Loucy (cell line): ENCODE measurements around the gene TP53INP2.
A peak's percentile ranks its signal among the peaks of the same experiment; 100 is the strongest.
"Not testable (repeated sequence)": the region's sequence is repeated elsewhere in the genome, so short reads cannot be mapped to it uniquely, and the experiment has no call there.

Experiments
- H2AFZ ChIP-seq: fragments of 200-600 bp; sonication (generic); 2 replicates; pipeline ENCODE4 v1.6.0; 2016; ENCODE audit warnings: antibody characterized with exemption, mild to moderate bottlenecking, low read length, moderate library complexity
- H3F3A ChIP-seq: fragments of 200-600 bp; 2 replicates; pipeline ENCODE4 v1.6.0; 2016; ENCODE audit warnings: antibody characterized with exemption, low read depth, mild to moderate bottlenecking
- H3K27me3 ChIP-seq: fragments of 200-600 bp; sonication (generic); 2 replicates; pipeline ENCODE4 v1.6.1; 2014; ENCODE audit warnings: low read length, mild to moderate bottlenecking; ENCODE audit not compliant: insufficient read depth, poor library complexity, severe bottlenecking
- H3K36me3 ChIP-seq: fragments of 200-600 bp; sonication (generic); 2 replicates; pipeline ENCODE4 v1.6.1; 2016; ENCODE audit warnings: low read length; ENCODE audit not compliant: insufficient read depth
- H3K4me1 ChIP-seq: fragments of 200-600 bp; sonication (generic); 2 replicates; pipeline ENCODE4 v1.5.1; 2014; ENCODE audit warnings: low read length, mild to moderate bottlenecking; ENCODE audit not compliant: insufficient read depth, poor library complexity, severe bottlenecking
- H3K4me2 ChIP-seq: fragments of 200-600 bp; sonication (generic); 2 replicates; pipeline ENCODE4 v1.6.0; 2014; ENCODE audit warnings: antibody characterized with exemption, low read length, low read depth, mild to moderate bottlenecking; ENCODE audit not compliant: poor library complexity, severe bottlenecking
- H3K4me3 ChIP-seq: fragments of 200-600 bp; sonication (generic); 2 replicates; pipeline ENCODE4 v1.5.1; 2014; ENCODE audit warnings: low read length, mild to moderate bottlenecking, mixed read lengths; ENCODE audit not compliant: poor library complexity, severe bottlenecking
- H3K79me2 ChIP-seq: fragments of 200-600 bp; sonication (generic); 2 replicates; pipeline ENCODE4 v1.6.1; 2014; ENCODE audit warnings: low read length; ENCODE audit not compliant: insufficient read depth
- H3K9ac ChIP-seq: fragments of 200-600 bp; sonication (generic); 2 replicates; pipeline ENCODE4 v1.6.0; 2014; ENCODE audit warnings: mild to moderate bottlenecking, low read depth, low read length, moderate library complexity; ENCODE audit not compliant: poor library complexity, severe bottlenecking
- H3K9me2 ChIP-seq: fragments of 200-600 bp; sonication (generic); replicated peaks from 2 replicates; pipeline ENCODE4 v1.6.1; 2016; ENCODE audit warnings: low read depth, low read length, mixed read lengths
- H3K9me3 ChIP-seq: fragments of 200-600 bp; sonication (generic); 2 replicates; pipeline ENCODE4 v1.6.1; 2014; ENCODE audit warnings: mild to moderate bottlenecking, antibody characterized with exemption, low read length, low read depth; ENCODE audit not compliant: insufficient read depth
- H4K20me1 ChIP-seq: fragments of 200-600 bp; sonication (generic); 2 replicates; pipeline ENCODE4 v1.6.0; 2014; ENCODE audit warnings: antibody characterized with exemption, low read length, mild to moderate bottlenecking; ENCODE audit not compliant: insufficient read depth, poor library complexity, severe bottlenecking
- EZH2phosphoT487 ChIP-seq: fragments of 200-600 bp; IDR thresholded peaks from 2 replicates; pipeline ENCODE4 v1.6.1; 2018; ENCODE audit warnings: antibody characterized with exemption, mild to moderate bottlenecking, moderate library complexity, borderline replicate concordance
- TF ChIP-seq, protein P1 (sequence below): fragments of 200-600 bp; sonication (generic); conservative IDR thresholded peaks from 2 replicates; pipeline ENCODE4 v1.5.1; 2014; ENCODE audit warnings: mild to moderate bottlenecking, antibody characterized with exemption, low read length

Gene TP53INP2, protein sequence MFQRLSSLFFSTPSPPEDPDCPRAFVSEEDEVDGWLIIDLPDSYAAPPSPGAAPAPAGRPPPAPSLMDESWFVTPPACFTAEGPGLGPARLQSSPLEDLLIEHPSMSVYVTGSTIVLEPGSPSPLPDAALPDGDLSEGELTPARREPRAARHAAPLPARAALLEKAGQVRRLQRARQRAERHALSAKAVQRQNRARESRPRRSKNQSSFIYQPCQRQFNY

DNA sequence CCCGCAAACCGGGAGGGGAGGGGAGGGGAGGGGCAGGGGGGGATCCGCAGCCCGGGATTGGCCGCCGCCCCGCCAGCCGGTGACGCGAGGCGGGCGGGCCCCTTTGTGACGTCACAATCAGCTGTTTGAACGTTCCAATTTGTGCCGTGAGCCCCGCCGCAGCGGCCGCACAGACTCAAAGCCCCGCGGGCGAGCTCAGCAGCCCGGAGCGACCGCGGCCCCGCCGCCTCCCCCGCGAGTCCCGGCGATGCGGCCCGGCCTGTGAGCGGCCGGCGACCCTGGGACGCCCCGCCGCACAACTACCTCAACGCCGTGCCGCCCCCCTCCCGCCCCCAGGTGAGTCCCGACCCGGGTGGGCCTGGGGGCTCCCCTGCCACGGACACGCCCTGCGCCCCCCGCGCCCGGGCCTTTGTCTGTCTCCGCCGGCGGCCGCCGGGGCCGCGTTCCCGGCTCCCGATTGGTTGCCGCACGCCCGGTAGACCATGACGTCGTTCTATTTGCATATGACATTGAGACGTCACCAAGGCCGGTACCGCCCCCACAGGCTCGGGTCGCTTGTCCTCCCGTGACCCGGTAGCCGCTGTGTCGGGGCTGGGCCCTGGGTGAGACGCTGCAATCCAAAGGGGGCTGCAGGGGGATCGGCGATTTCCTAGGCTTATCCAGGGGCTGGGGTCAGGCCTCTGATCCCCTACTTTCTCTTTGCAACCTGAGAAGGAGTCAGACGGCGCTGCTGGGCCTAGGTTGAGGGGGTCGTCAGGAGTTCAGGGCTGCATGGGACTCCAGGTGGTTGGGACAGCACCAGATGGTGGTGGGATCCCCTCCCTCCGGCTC, at the start of gene TP53INP2:
Gene TP53INP2 (plus strand): TSS at position 168 of the 831 bp plus-strand sequence. CDS start 4,396 bp downstream, outside the sequence.
- peak within 1 kb of the TSS; percentile 98 for H2AFZ ChIP-seq
- no peaks in the 10 kb centered on the region for H3K9me3 ChIP-seq
- H3F3A ChIP-seq, result no peaks in the 10 kb centered on the region
- H3K36me3 ChIP-seq, result no peaks in the 10 kb centered on the region
- peaks cover 46% of the 10 kb centered on the region for H3K4me1 ChIP-seq
- no peaks in the 10 kb centered on the region for H4K20me1 ChIP-seq
- H3K27me3 ChIP-seq, result no peaks in the 10 kb centered on the region
- peak within 1 kb of the TSS; percentile 100 for H3K4me2 ChIP-seq
- no peaks in the 10 kb centered on the region for H3K79me2 ChIP-seq
- no peaks in the 10 kb centered on the region for H3K9me2 ChIP-seq
- TF ChIP-seq EZH2phosphoT487, result no peak
- TF ChIP-seq, protein P1, sequence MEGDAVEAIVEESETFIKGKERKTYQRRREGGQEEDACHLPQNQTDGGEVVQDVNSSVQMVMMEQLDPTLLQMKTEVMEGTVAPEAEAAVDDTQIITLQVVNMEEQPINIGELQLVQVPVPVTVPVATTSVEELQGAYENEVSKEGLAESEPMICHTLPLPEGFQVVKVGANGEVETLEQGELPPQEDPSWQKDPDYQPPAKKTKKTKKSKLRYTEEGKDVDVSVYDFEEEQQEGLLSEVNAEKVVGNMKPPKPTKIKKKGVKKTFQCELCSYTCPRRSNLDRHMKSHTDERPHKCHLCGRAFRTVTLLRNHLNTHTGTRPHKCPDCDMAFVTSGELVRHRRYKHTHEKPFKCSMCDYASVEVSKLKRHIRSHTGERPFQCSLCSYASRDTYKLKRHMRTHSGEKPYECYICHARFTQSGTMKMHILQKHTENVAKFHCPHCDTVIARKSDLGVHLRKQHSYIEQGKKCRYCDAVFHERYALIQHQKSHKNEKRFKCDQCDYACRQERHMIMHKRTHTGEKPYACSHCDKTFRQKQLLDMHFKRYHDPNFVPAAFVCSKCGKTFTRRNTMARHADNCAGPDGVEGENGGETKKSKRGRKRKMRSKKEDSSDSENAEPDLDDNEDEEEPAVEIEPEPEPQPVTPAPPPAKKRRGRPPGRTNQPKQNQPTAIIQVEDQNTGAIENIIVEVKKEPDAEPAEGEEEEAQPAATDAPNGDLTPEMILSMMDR, result no peak
- peak within 1 kb of the TSS; percentile 66 for H3K9ac ChIP-seq
- peak within 1 kb of the TSS; percentile 82 for H3K4me3 ChIP-seq

DNA sequence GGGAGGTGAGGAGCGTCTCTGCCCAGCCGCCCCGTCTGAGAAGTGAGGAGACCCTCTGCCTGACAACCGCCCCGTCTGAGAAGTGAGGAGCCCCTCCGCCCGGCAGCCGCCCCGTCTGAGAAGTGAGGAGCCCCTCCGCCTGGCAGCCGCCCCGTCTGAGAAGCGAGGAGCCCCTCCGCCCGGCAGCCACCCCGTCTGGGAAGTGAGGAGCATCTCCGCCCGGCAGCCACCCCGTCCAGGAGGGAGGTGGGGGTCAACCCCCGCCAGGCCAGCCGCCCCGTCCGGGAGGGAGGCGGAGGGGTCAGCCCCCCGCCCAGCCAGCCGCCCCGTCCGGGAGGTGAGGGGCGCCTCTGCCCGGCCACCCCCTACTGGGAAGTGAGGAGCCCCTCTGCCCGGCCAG, 45.5 kb upstream of the TP53INP2 start:
- not testable (repeated sequence) for H3K4me2 ChIP-seq, H3K9ac ChIP-seq, H3K4me1 ChIP-seq, H2AFZ ChIP-seq, H3K79me2 ChIP-seq, H3K36me3 ChIP-seq, H3K4me3 ChIP-seq, H3K9me3 ChIP-seq, H3K27me3 ChIP-seq, H3K9me2 ChIP-seq, H4K20me1 ChIP-seq, H3F3A ChIP-seq

DNA sequence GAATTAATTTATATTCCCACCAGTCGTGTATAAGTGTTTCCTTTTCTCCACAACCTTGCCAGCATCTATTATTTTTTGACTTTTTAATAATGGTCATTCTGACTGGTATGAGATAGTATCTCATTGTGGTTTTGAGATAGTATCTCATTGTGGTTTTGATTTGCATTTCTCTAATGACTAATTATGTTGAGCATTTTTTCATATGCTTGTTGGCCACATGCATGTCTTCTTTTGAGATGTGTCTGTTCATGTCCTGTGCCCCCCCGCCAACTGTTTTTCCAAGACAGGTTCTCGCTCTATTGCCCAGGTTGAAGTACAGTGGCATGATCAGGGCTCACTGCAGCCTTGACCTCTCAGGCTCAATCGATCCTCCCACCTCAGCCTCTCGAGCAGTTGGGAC, 42.3 kb upstream of the TP53INP2 start:
- not testable (repeated sequence) for H3K9ac ChIP-seq, H3K36me3 ChIP-seq, H4K20me1 ChIP-seq, H3F3A ChIP-seq, H2AFZ ChIP-seq, H3K9me2 ChIP-seq, H3K79me2 ChIP-seq, H3K27me3 ChIP-seq, H3K4me1 ChIP-seq, H3K9me3 ChIP-seq, H3K4me2 ChIP-seq, H3K4me3 ChIP-seq

DNA sequence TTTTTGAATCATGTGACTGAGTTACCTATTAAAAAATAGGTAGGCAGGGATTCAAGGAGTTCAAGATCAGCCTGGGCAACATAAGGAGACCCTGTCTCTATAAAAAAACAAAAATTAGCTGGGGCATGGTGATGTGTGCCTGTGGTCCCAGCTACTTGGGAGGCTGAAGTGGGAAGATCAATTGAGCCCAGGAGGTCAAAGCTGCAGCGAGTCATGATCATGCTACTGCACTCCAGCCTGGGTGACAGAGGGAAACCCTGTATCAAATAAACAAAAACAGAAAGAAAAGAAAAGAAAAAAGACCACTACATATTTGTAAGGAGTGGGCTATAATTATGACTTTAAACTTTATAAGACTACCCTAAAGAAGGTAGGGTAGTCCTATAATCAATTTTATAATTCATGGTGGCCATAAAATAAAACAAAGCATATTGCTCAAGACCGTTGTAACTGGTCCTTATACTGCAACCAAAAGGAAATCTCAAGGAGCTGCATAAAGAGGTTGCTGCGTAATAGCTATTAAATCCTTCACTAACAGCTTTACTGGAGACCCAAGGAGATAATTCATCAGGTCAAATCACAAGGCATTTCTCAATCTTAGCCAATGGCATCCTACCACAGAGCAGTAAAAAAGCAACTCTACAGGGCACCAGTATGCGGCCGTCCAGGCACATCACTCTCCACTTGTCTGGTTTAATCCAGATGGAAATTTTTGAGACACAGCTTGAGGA, 40.8 kb upstream of the TP53INP2 start:
- Histone ChIP-seq H3K36me3 (no peaks in the 10 kb centered on the region), H3K9me3 (no peaks in the 10 kb centered on the region), H3K9ac (no peak overlapping the region), H3K9me2 (no peaks in the 10 kb centered on the region), H3K79me2 (no peaks in the 10 kb centered on the region; the same call in 1 of the 2 replicates), H3K27me3 (no peaks in the 10 kb centered on the region), H3F3A (no peaks in the 10 kb centered on the region), H2AFZ (no peak overlapping the region), H3K4me1 (no peaks in the 10 kb centered on the region), H4K20me1 (peaks cover 5% of the 10 kb centered on the region), H3K4me3 (no peak overlapping the region), H3K4me2 (no peak overlapping the region)
- TF ChIP-seq, protein P1, result no peak
- TF ChIP-seq EZH2phosphoT487, result no peak

DNA sequence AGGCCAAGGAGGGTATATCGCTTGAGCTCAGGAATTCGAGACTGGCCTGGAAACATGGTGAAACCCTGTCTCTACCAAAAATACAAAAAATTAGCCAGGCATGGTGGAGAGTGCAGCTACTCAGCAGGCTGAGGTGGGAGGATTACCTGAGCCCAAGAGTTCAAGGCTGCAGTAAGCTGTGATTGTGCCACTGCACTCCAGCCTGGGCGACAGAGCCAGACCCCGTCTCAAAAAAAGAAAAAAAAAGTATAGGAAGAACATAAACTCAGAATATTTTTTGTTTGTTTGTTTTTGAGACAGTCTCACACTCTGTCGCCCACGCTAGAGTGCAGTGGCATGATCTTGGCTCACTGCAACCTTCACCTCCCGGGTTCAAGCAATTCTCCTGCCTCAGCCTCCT, 39.4 kb upstream of the TP53INP2 start:
- not testable (repeated sequence) for H3K9ac ChIP-seq, H2AFZ ChIP-seq, H3K9me2 ChIP-seq, H4K20me1 ChIP-seq, H3F3A ChIP-seq, H3K79me2 ChIP-seq, H3K4me1 ChIP-seq, H3K4me3 ChIP-seq, H3K27me3 ChIP-seq, H3K36me3 ChIP-seq, H3K9me3 ChIP-seq, H3K4me2 ChIP-seq
